ENCODE data around the gene LPAR3. TPM values are rescaled to one million over a fixed set of nuclear protein-coding genes. Genes with fewer than 3 reads are reported as not detected.

Gene LPAR3
- polyA plus RNA-seq, 1 of the 3 experiments (the other 2 are of a cell fraction) = 0.08 TPM

DNA sequence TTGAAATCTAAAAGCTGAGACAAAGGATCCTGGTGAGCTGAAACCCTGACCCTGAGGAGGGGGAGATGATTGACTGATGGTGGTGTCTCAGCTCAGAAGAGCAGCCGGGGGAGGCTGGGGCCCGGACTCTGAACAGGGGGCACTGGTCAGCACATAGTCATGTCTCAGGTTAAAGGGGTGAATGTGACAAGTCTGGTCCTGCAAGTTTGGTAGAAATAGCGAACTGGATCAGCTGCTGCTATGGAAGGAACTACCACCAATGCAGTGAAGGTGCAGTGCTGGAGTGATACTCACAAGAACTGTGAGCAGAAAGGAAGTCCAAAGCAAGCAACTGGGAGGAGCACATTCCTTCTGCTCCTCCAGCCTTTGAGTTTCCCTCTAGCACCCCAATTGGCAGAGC is 104.0 kb downstream of the LPAR3 start:
- Histone ChIP-seq H3F3A (replicated peaks; ENCODE audit: insufficient read depth) (no peaks in the 10 kb centered on the region), H3K4me3 (ENCODE audit: low read depth in 2 of 2, low read length in 1 of 2) (no peak overlapping the region), H4K20me1 (ENCODE audit: insufficient read depth) (no peaks in the 10 kb centered on the region), H3K9ac (no peak overlapping the region), H3K27ac (ENCODE audit: low read depth in 2 of 2, low read length in 1 of 2) (no peak overlapping the region), H3K9me2 (no peaks in the 10 kb centered on the region), H3K36me3 (replicated peaks in 1 of 2; ENCODE audit: control insufficient read depth in 1 of 2, insufficient read depth in 2 of 2, low read length in 1 of 2) (no peaks in the 10 kb centered on the region), H3K79me2 (ENCODE audit: insufficient read depth) (no peaks in the 10 kb centered on the region), H3K4me2 (no peak overlapping the region), H3K27me3 (ENCODE audit: insufficient read depth) (0 out of 2 replicates have a peak, but pooled peaks cover 6% of the 10 kb centered on the region), H3K9me3 (peaks cover 7% of the 10 kb centered on the region; the same call in 1 of the 2 replicates), H3K4me1 (ENCODE audit: control insufficient read depth in 1 of 2, insufficient read depth in 2 of 2, low read depth in 1 of 2, low read length in 1 of 2) (no peaks in the 10 kb centered on the region; a peak in 1 of 4 replicates), H2AFZ (ENCODE audit: low read depth) (no peak overlapping the region)
- ChIA-PET POLR2A (no interaction called here), CTCF (interaction anchor here (1.2 to 1.9 kb wide), 3 partner anchors 17 to 466 kb away, joined by 3 to 7 read pairs (median 3); no protein-coding TSS in a partner anchor)
- TF ChIP-seq, protein P1, sequence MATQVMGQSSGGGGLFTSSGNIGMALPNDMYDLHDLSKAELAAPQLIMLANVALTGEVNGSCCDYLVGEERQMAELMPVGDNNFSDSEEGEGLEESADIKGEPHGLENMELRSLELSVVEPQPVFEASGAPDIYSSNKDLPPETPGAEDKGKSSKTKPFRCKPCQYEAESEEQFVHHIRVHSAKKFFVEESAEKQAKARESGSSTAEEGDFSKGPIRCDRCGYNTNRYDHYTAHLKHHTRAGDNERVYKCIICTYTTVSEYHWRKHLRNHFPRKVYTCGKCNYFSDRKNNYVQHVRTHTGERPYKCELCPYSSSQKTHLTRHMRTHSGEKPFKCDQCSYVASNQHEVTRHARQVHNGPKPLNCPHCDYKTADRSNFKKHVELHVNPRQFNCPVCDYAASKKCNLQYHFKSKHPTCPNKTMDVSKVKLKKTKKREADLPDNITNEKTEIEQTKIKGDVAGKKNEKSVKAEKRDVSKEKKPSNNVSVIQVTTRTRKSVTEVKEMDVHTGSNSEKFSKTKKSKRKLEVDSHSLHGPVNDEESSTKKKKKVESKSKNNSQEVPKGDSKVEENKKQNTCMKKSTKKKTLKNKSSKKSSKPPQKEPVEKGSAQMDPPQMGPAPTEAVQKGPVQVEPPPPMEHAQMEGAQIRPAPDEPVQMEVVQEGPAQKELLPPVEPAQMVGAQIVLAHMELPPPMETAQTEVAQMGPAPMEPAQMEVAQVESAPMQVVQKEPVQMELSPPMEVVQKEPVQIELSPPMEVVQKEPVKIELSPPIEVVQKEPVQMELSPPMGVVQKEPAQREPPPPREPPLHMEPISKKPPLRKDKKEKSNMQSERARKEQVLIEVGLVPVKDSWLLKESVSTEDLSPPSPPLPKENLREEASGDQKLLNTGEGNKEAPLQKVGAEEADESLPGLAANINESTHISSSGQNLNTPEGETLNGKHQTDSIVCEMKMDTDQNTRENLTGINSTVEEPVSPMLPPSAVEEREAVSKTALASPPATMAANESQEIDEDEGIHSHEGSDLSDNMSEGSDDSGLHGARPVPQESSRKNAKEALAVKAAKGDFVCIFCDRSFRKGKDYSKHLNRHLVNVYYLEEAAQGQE (IDR thresholded peaks at IDR 0.05; ENCODE audit: low read depth, low read length) = no peak
- TF ChIP-seq, protein P2, sequence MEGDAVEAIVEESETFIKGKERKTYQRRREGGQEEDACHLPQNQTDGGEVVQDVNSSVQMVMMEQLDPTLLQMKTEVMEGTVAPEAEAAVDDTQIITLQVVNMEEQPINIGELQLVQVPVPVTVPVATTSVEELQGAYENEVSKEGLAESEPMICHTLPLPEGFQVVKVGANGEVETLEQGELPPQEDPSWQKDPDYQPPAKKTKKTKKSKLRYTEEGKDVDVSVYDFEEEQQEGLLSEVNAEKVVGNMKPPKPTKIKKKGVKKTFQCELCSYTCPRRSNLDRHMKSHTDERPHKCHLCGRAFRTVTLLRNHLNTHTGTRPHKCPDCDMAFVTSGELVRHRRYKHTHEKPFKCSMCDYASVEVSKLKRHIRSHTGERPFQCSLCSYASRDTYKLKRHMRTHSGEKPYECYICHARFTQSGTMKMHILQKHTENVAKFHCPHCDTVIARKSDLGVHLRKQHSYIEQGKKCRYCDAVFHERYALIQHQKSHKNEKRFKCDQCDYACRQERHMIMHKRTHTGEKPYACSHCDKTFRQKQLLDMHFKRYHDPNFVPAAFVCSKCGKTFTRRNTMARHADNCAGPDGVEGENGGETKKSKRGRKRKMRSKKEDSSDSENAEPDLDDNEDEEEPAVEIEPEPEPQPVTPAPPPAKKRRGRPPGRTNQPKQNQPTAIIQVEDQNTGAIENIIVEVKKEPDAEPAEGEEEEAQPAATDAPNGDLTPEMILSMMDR (IDR thresholded peaks at IDR 0.05) = no peak
- TF ChIP-seq YY1 (IDR thresholded peaks at IDR 0.05; ENCODE audit: low read depth) = no peak
- TF ChIP-seq MAX (IDR thresholded peaks at IDR 0.05; ENCODE audit: low read depth) = no peak
- TF ChIP-seq EP300 (IDR thresholded peaks at IDR 0.05; ENCODE audit: borderline replicate concordance in 1 of 2, low read depth in 1 of 2, low read length in 1 of 2) = no peak
- no peak for TF ChIP-seq RAD21 (IDR thresholded peaks at IDR 0.05; ENCODE audit: low read length)
- no peak for TF ChIP-seq MXI1 (IDR thresholded peaks at IDR 0.05; ENCODE audit: low read depth, low read length)
- no peak for TF ChIP-seq FOXM1 (IDR thresholded peaks at IDR 0.05; ENCODE audit: low read depth)
- no peak for TF ChIP-seq CHD2 (IDR thresholded peaks at IDR 0.05; ENCODE audit: low read length, partially characterized antibody)
- no peak for TF ChIP-seq GABPA (IDR thresholded peaks at IDR 0.05; ENCODE audit: low read depth)
- TF ChIP-seq PBX3 (IDR thresholded peaks at IDR 0.05) = no peak
- no peak for TF ChIP-seq SMC3 (IDR thresholded peaks at IDR 0.05; ENCODE audit: low read depth, low read length)
- no peak for TF ChIP-seq FOXJ3 (CRISPR knock-in tag; IDR thresholded peaks at IDR 0.05)
- no peak for TF ChIP-seq USF1 (IDR thresholded peaks at IDR 0.05; ENCODE audit: borderline replicate concordance, low read depth)
- DNase-seq = no peak
- WGBS (ENCODE audit: low lambda C conversion rate) = 48% methylated on average over 3 of the region's 3 CpGs

Data from SK-N-SH (cell line).